SHP77 (cell line): ENCODE results near the gene TLE1.
"Not testable (repeated sequence)": the region's sequence is repeated elsewhere in the genome, so short reads cannot be mapped to it uniquely, and the experiment has no call there.

Source experiments
- DNase-seq, 2 experiments: peaks; one replicate each; lab custom pipeline; 2025; lab: John Stamatoyannopoulos, UW

TLE1 gene

GRCh38 chr9:81689343-81690175, at the start of gene TLE1:
Gene TLE1, minus strand, starts transcription at chr9:81689547. Its CDS starts 1,307 bp downstream, at chr9:81688240.
- DNase-seq: peak; percentile 91 to 94

DNA sequence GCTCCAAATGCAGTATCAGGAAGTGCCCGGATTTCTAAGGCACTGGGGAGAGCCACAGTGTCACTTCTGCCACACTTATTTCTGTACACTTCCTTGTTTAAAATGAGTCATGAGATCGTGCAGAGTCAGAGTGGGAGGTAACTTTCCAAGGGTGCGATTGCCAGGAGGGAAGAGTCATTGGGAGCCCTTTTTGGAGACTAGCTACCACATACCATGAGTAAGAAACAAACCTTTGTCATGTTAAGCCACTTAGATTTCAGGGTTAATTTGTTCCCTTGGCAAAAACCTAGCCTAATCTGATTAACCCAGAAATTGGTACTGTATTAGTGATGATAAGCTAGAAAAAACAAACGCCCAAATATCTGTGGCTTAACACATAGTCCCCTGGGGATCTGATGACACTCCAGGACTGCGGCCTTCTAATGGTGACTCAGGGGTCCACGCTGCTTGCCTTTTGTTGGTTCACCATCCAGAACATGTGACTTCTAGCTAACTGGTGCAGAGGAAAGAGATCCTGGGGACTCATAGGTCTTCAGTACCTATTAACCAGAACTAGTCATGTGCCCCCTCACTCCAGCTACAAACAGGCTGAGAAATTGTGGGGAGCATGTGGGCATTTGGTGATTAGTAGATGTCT, 48.6 kb upstream of the TLE1 start:
- DNase-seq: no peak

DNA sequence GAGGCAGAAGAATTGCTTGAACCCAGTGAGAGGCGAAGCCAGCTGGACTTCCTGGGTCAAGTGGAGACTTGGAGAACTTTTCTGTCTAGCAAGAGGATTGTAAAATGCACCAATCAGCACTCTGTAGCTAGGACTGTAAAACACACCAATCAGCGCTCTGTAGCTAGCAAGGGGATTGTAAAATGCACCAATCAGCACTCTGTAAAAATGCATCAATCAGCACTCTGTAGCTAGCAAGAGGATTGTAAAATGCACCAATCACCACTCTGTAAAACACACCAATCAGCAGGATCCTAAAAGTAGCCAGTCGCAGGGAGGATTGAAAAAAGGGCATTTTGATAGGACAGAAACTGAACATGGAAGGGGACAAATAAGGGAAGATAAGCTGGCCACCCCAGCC, 41.2 kb upstream of the TLE1 start:
- DNase-seq: not testable (repeated sequence)

DNA sequence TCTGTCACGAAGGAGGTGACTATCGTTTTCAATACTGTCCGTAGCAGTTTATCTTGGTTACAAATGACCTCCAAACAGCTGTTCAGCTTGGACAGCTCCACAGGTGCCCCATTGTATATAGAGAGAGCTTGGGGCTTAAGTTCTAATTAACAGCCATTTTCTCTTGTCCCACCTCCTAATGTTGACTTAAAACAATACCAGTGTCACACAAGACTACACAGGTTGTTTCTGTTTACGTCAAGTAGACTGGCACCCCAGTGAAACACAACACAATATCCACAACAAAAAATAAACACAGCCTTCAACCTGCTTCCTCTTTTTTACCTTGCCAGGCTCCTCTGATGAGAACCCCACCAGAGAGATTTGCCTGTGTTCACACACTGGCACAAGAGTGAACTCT, 39.8 kb upstream of the TLE1 start:
- DNase-seq: no peak

GRCh38 chr9:81724242-81724889, 35.0 kb upstream of the TLE1 start:
- DNase-seq: peak; percentile 11 to 17

- no peak for DNase-seq
Observed at GRCh38 chr9:81722277-81722676, 32.9 kb upstream of the TLE1 start.

DNA sequence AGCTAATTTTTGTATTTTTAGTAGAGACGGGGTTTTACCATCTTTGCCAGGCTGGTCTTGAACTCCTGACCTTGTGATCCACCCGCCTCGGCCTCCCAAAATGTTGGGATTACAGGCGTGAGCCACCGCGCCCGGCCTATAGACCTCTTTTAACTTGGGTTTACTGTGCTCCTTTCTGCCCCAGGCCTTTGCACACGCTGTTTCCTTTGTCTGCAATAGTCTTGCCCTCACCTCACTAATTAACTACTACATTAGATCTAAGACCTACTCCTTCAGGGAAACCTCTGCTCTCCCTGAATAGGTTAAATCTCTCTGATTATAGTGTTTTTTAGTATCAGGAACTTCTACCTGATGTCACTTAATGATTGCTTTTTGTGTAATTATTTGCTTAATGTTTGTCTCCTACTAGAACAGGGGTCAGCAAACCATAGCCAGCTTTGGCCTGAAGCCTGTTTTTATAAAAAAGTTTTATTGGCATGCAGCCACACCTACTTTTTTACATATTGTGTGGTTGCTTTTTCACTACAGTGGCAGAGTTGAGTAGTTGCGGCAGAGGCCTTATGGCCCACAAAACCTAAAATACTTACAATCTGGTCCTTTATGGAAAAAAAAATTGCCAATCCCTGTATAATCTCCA, 31.2 kb upstream of the TLE1 start:
- DNase-seq: no peak

DNA sequence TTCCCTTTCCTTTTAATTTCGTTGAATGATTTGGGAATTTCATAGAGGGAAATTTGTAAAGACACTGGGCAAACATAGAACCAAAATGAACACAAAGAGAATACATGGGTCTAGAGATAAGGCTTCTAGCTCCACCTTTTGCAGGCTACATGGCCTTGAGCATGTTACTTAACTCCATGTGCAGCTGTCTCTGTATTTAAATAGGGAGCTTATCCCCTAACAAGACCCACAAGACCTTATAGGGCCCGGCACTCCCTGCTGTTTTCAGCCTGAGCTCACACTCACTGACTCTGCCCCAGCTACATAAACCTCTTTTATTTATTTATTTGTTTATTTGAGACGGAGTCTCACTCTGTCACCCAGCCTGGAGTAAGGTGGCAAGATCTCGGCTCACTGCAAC, 30.6 kb upstream of the TLE1 start:
- DNase-seq: no peak

GRCh38 chr9:81718244-81718643, 28.9 kb upstream of the TLE1 start:
- DNase-seq: no peak

- no peak for DNase-seq
Observed at GRCh38 chr9:81717747-81718077, 28.4 kb upstream of the TLE1 start.

- DNase-seq: no peak
Observed at GRCh38 chr9:81717061-81717746, 27.9 kb upstream of the TLE1 start.

DNA sequence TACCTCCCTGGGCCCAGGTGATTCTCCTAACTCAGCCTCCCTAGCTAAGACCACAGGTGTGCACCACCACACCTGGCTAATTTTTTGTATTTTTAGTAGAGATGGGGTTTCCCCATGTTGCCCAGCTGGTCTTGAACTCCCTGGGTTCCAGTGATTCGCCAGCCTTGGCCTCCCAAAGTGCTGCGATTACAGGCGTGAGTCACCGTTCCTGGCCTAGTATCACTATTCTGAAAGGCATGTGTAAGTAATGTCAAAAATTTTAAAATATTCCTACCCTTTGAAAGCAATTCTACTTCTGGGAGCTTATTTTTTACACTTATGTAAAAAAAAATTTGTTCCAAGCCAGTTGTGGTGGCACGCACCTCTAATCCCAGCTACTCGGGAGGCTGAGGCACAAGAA, 27.1 kb upstream of the TLE1 start:
- DNase-seq: no peak

DNA sequence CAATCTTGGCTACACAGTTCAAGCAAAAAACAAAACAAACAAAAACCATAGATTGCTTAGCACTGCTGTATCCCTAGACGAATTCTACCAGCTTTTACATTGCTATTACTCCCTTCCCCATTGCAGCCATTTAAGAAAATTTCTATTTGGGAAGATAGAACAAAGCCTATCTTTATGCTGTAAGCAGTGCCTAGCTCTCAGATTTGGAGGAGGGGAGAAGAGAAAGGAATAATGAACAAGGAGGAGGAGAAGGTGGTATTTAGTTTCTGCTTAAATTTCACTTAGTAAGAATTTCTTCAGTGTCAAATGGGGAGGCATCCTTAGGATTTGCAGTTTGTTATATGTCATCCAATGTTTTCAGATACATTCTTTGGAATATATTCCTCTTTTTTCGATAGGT, 16.2 kb upstream of the TLE1 start:
- DNase-seq: no peak

DNA sequence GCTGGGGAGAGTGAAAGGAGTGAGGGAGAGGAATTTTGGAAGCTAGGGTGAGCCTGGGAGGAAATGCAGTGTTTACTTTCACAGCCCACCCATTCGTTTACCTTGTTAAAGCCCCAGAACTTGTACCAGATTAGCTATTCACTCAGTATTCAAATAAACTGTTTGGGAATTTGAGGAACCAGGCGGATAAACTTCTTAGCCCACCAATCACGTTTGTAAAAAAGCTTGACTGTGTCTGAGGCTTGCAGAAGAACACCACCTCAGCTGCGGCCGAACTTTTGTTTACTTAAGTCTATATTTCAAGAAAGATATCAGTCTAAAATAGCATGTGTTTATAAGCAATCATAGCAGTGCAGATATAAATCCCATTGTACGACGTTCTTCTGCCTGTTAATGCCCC, 5.2 kb upstream of the TLE1 start:
- DNase-seq: no peak

DNA sequence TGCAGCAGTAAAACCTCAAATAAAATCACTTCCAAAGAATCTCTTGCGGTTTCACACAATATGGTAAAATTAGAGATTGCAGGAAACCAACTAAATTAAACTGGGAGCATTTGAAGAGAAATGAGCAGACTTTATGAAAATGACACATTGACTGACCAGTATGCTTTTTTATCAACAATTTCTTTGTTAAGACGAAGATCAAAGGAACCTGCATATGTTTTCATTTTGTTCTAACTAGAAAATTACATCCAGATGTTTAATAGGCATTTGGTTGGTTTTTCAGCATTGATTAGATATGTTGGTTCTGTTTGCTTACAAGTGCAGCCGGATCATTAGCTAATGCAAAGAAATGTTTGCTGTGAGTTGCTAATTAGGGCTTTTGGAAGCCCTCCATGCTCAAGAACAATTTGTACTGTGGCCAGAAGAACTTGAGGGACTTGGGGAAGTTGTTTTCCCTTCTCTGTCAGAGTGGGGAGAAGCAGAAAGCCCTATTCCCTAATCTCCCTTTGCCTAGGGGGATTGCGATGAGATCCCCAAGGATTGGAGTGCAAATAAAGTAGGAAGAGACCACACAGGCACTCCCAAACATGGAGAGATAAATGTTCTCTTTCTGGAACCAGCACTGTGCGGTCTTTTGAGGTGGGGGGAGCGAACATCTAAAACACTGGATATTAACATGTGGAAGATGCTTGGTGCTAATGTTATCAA, 4.5 kb upstream of the TLE1 start:
- DNase-seq: no peak

- DNase-seq: no peak
Observed at GRCh38 chr9:81690251-81690851, 1.0 kb upstream of the TLE1 start.

DNA sequence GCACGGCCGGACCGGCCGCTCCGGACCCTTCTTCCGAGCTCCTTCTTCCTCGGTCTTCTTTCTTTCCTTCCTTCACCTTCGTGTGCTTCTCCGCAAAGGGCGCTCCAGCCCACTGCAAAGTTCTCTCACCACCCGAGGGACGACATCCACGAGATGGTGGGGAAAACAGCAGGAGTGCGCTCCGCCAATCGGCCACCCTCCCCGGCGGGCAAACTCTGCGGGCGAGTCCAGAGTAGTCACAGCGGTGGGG, 329 bp downstream of the TLE1 start:
- DNase-seq: not testable (repeated sequence)

DNA sequence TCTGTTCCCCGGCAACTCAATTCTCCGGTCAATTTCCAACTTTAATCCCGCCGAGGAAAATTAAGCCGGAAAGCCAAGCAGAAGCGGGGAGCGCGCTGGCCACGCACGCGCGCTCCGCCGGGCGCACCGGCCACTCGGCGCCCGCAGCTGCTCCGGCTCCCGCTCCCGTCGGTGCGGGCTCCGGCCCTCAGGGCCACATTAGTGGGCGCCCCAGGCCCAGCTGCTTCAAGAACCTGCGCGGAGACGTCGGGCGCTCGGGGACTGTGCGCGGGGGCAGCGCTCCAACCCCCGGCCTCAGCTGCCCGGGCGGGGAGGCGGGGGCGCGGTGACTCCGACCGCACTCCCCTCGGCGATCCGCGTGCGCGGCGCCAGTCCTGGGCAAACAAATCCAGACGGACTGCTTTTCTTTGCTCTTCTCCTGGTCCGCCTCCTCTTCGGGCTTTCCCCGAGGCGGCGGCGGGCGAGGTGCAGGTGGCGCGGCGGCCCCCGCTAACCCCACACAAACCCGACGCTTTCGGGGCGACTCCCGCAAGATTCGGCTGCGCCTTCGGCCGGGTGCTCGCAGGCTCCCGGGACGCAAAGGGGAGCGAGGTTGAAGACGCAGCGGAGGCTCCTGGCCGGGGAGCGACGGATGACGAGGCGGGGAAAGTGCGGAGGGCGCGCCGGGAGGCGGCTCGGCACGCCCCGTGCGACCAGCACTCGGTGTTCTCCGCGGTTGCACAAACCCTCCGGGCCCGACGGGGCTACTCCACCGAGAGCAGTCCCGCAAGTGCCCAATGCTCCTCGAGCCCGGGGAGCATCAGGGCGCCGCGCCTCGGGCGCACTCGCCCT, 870 bp downstream of the TLE1 start:
- not testable (repeated sequence) for DNase-seq

DNA sequence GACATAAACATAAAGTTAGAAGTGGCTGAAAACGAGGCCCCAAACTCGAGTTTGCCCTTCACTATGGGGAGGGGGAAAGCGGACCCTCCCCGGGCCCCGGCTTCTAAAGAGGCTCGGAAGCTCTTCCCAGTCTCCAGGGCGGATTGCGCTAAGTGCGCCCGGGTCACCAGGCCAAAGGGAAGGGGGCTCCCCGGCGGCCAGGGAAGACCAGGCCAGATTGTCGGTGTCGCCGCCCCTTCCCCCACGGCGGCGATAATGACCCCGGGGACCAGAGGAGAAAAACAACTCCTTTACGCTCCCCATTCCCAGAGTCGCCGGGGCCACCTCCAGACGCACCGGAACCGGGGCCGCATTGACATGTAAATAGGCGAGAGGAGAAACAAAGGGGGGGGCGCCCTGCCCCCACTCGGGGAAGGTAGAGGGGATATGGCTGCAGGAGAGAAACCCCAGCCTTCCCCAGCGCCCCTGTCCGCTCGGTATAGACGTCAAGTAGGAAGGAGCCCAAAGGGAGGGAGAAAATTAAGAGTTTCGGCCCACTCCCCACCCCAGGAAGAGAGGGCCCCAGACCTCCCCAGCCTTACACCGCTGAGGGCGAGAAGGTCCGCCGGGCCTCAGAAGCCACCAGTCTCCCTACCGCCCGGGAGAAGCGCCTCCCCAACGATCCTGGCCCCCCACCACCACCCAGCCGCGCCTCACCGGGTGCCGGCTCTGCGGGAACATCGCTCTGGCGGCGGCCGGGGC, 1.7 kb downstream of the TLE1 start:
- no peak for DNase-seq
